Lower leg skin (tissue), 3 donors: ENCODE data around the gene RPGR.

Source experiments
- CTCF ChIP-seq, 3 donors: fragments of 450-650 bp; IDR thresholded peaks; one replicate each; pipeline ENCODE4 v1.5.1; 2016; ENCODE audit warnings: antibody characterized with exemption in 3 of 3, mild to moderate bottlenecking in 3 of 3, moderate library complexity in 2 of 3
- POLR2A ChIP-seq, 2 donors: fragments of 450-650 bp; IDR thresholded peaks; one replicate each; pipeline ENCODE4 v1.6.1; 2016 to 2017; ENCODE audit warnings: antibody characterized with exemption in 2 of 2, mild to moderate bottlenecking in 1 of 2, moderate library complexity in 1 of 2

DNA sequence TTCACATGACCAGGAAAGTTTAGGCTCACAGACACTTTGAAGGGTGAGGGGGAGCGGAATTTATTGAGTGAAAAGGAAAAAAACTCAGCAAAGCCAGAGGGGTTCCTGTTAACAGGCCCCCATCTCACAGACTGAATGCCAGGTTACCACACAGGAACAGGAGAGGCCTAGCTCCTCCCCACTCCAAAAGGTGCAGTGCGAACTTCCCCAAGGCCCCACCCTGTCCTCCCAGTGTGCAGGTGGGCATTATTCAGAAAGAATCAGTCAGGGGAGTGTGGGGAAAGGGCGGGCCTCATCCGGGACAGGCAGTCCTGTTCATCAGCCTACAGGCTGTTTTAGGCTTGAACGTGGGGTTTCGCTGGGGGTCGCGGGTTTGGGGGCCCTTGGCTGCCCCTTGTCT is 29.1 kb upstream of the RPGR start:
- TF ChIP-seq CTCF (IDR thresholded peaks at IDR 0.05): no peak
- no peak for TF ChIP-seq POLR2A (IDR thresholded peaks at IDR 0.05)
